H9 (cell line): Measurements from ENCODE around the gene EHMT2. TPM values are rescaled to one million over a fixed set of nuclear protein-coding genes. Genes with fewer than 3 reads are reported as not detected.

Experiments
- DNase-seq: peaks from one replicate; pipeline ENCODE4 v3.0.0-alpha.2; 2017
- H2AFZ ChIP-seq: one replicate; pipeline ENCODE4 v1.6.1; 2013; ENCODE audit warnings: mild to moderate bottlenecking, low read length, control low read depth, moderate library complexity
- H2AK5ac ChIP-seq: 2 replicates; pipeline ENCODE4 v1.6.1; 2013; ENCODE audit warnings: low read length, control low read depth, mixed read lengths; ENCODE audit not compliant: insufficient read length
- H2BK120ac ChIP-seq: one replicate; pipeline ENCODE4 v1.6.1; 2013; ENCODE audit warnings: low read depth, mild to moderate bottlenecking, low read length, control low read depth, inconsistent platforms; ENCODE audit not compliant: poor library complexity, severe bottlenecking
- H2BK12ac ChIP-seq: 2 replicates; pipeline ENCODE4 v1.6.1; 2013; ENCODE audit warnings: low read length, control low read depth, mixed read lengths, low read depth; ENCODE audit not compliant: insufficient read length
- H2BK15ac ChIP-seq: 2 replicates; pipeline ENCODE4 v1.6.1; 2013; ENCODE audit warnings: low read depth, low read length, control low read depth
- H2BK20ac ChIP-seq: one replicate; pipeline ENCODE4 v1.6.1; 2013; ENCODE audit warnings: low read depth, mild to moderate bottlenecking, low read length, control low read depth, inconsistent platforms; ENCODE audit not compliant: poor library complexity, severe bottlenecking
- H2BK5ac ChIP-seq: 2 replicates; pipeline ENCODE4 v1.6.1; 2013; ENCODE audit warnings: low read length, control low read depth, mixed read lengths; ENCODE audit not compliant: insufficient read length
- H3K14ac ChIP-seq: 2 replicates; pipeline ENCODE4 v1.6.1; 2013; ENCODE audit warnings: low read length, control low read depth; ENCODE audit not compliant: insufficient read depth
- H3K18ac ChIP-seq: 2 replicates; pipeline ENCODE4 v1.6.1; 2013; ENCODE audit warnings: low read depth, mild to moderate bottlenecking, mixed read lengths, low read length, control low read depth; ENCODE audit not compliant: insufficient read length
- H3K23ac ChIP-seq: 2 replicates; pipeline ENCODE4 v1.6.1; 2013; ENCODE audit warnings: low read length, control low read depth, mixed read lengths, low read depth; ENCODE audit not compliant: insufficient read length
- H3K23me2 ChIP-seq: 2 replicates; pipeline ENCODE4 v1.6.1; 2013; ENCODE audit warnings: low read depth, mild to moderate bottlenecking, mixed read lengths, low read length, control low read depth; ENCODE audit not compliant: insufficient read length, poor library complexity, severe bottlenecking
- H3K27ac ChIP-seq: 2 replicates; pipeline ENCODE4 v1.5.1; 2013; ENCODE audit warnings: low read length, control low read depth, mixed read lengths, low read depth; ENCODE audit not compliant: insufficient read length
- H3K27me3 ChIP-seq: 2 replicates; pipeline ENCODE4 v1.6.1; 2013; ENCODE audit warnings: low read length, control low read depth, inconsistent platforms; ENCODE audit not compliant: insufficient read depth
- H3K4ac ChIP-seq: 2 replicates; pipeline ENCODE4 v1.6.1; 2013; ENCODE audit warnings: low read depth, mild to moderate bottlenecking, control low read depth, inconsistent platforms, low read length, moderate library complexity
- H3K4me1 ChIP-seq: 2 replicates; pipeline ENCODE4 v1.6.1; 2013; ENCODE audit warnings: low read length, control low read depth, inconsistent platforms; ENCODE audit not compliant: insufficient read depth
- H3K4me2 ChIP-seq: 2 replicates; pipeline ENCODE4 v1.6.1; 2013; ENCODE audit warnings: low read length, control low read depth, mixed read lengths; ENCODE audit not compliant: insufficient read length, insufficient read depth
- H3K56ac ChIP-seq: 2 replicates; pipeline ENCODE4 v1.6.1; 2013; ENCODE audit warnings: low read depth, mild to moderate bottlenecking, mixed read lengths, low read length, control low read depth; ENCODE audit not compliant: insufficient read length
- H3K79me1 ChIP-seq: 2 replicates; pipeline ENCODE4 v1.6.1; 2013; ENCODE audit warnings: low read depth, mild to moderate bottlenecking, moderate library complexity, low read length, control low read depth, inconsistent platforms; ENCODE audit not compliant: insufficient read depth, poor library complexity, severe bottlenecking
- H3K79me2 ChIP-seq: 2 replicates; pipeline ENCODE4 v1.6.1; 2013; ENCODE audit warnings: low read length, control low read depth, inconsistent platforms; ENCODE audit not compliant: insufficient read depth
- H3K9ac ChIP-seq: 2 replicates; pipeline ENCODE4 v1.6.1; 2013; ENCODE audit warnings: low read length, control low read depth, mixed read lengths; ENCODE audit not compliant: insufficient read length; ENCODE audit errors: extremely low read depth
- H3K9me3 ChIP-seq: one replicate; pipeline ENCODE4 v1.6.1; 2013; ENCODE audit warnings: low read depth, low read length, inconsistent platforms; ENCODE audit not compliant: control insufficient read depth
- H3T11ph ChIP-seq: one replicate; pipeline ENCODE4 v1.6.1; 2013; ENCODE audit warnings: mild to moderate bottlenecking, low read length, control low read depth, inconsistent platforms
- H4K20me1 ChIP-seq: one replicate; pipeline ENCODE4 v1.6.1; 2013; ENCODE audit not compliant: control insufficient read depth, insufficient read length, insufficient read depth
- H4K5ac ChIP-seq: 2 replicates; pipeline ENCODE4 v1.6.1; 2013; ENCODE audit warnings: low read depth, mild to moderate bottlenecking, mixed read lengths, low read length, control low read depth; ENCODE audit not compliant: insufficient read length
- H4K8ac ChIP-seq: replicated peaks from 2 replicates; pipeline ENCODE4 v1.6.1; 2013; ENCODE audit warnings: low read length, control low read depth, mixed read lengths, low read depth; ENCODE audit not compliant: insufficient read length
- H4K91ac ChIP-seq: 2 replicates; pipeline ENCODE4 v1.6.1; 2013; ENCODE audit warnings: low read depth, mild to moderate bottlenecking, moderate library complexity, mixed read lengths, low read length, control low read depth; ENCODE audit not compliant: insufficient read length
- H3K27ac Mint-ChIP-seq, 3 experiments: 2 replicates in 2 of 3; 3 replicates in 1 of 3; pipeline ENCODE4 v1.8.0; 2020 to 2021; ENCODE audit warnings: mixed read lengths in 3 of 3, mild to moderate bottlenecking in 1 of 3, moderate library complexity in 1 of 3
- H3K27me3 Mint-ChIP-seq: 2 replicates; pipeline ENCODE4 v1.8.0; 2021; ENCODE audit warnings: low read depth, mild to moderate bottlenecking, moderate library complexity, mixed read lengths
- H3K36me3 Mint-ChIP-seq, 3 experiments: 2 replicates in 2 of 3; 3 replicates in 1 of 3; pipeline ENCODE4 v1.8.0; 2020 to 2021; ENCODE audit warnings: low read depth in 3 of 3, mixed read lengths in 3 of 3; ENCODE audit not compliant: insufficient read depth in 1 of 3
- H3K4me1 Mint-ChIP-seq, 2 experiments: 2 replicates each; pipeline ENCODE4 v1.8.0; 2020; ENCODE audit warnings: mixed read lengths in 2 of 2
- H3K4me3 Mint-ChIP-seq, 2 experiments: 2 replicates in 1 of 2; 3 replicates in 1 of 2; pipeline ENCODE4 v1.8.0; 2020 to 2021; ENCODE audit warnings: mild to moderate bottlenecking in 2 of 2, mixed read lengths in 2 of 2, moderate library complexity in 1 of 2
- H3K9me3 Mint-ChIP-seq, 2 experiments: 2 replicates in 1 of 2; 3 replicates in 1 of 2; pipeline ENCODE4 v1.8.0; 2020; ENCODE audit warnings: mild to moderate bottlenecking in 2 of 2, mixed read lengths in 2 of 2, moderate library complexity in 1 of 2
- CTCF ChIP-seq: fragments of 200-600 bp; sonication (generic); conservative IDR thresholded peaks from 3 replicates; pipeline ENCODE4 v1.8.0; 2021; ENCODE audit warnings: antibody characterized with exemption, mild to moderate bottlenecking
- WGBS: extraction: QIAGEN DNeasy Blood & Tissue Kit; methylation state at CpG from one replicate; pipeline ENCODE4 v1.1.7; 2013; ENCODE audit warnings: missing lambda C conversion rate, low lambda C conversion rate, mixed read lengths; ENCODE audit not compliant: insufficient read length; ENCODE audit errors: extremely low coverage; 5-methylcytosine and 5-hydroxymethylcytosine counted together
- total RNA-seq: library from RNA; stranded (reverse); gene quantifications from 2 replicates; pipeline ENCODE4 v1.2.1, GENCODE V29; 2021

EHMT2 gene
- total RNA-seq, 1 experiment from 2014 or later: 124 TPM

- no peak overlapping the region for H2AFZ ChIP-seq
- H3K4me1 ChIP-seq: no peaks in the 10 kb centered on the region
- no peak overlapping the region for H3K4ac ChIP-seq
- H3K27me3 Mint-ChIP-seq: no peaks in the 10 kb centered on the region
- H4K20me1 ChIP-seq: no peaks in the 10 kb centered on the region
- H3K9ac ChIP-seq: no peak overlapping the region
- peaks cover 62 to 91% (median 88%) of the 10 kb centered on the region in 3 experiments; a peak in 6 of 7 replicates for H3K36me3 Mint-ChIP-seq
- H2BK5ac ChIP-seq: no peak overlapping the region
- no peak overlapping the region for H3K56ac ChIP-seq
- no peak overlapping the region for H3K18ac ChIP-seq
- no peaks in the 10 kb centered on the region for H3K23me2 ChIP-seq
- no peak overlapping the region for H2BK20ac ChIP-seq
- H2BK15ac ChIP-seq: no peak overlapping the region
- TF ChIP-seq CTCF: no peak
- no peaks in the 10 kb centered on the region for H3K9me3 ChIP-seq
- no peak overlapping the region for H3T11ph ChIP-seq
- H4K8ac ChIP-seq: no peak overlapping the region
- WGBS: no CpG with 5 or more reads among the region's 12 CpGs
- H3K23ac ChIP-seq: no peak overlapping the region
- no peak overlapping the region for H2BK120ac ChIP-seq
- H3K4me2 ChIP-seq: no peak overlapping the region
- no peak overlapping the region for H2AK5ac ChIP-seq
- H4K5ac ChIP-seq: no peak overlapping the region
- no peaks in the 10 kb centered on the region for H3K79me2 ChIP-seq
- no peak overlapping the region for H4K91ac ChIP-seq
- no peaks in the 10 kb centered on the region for H3K79me1 ChIP-seq
- H2BK12ac ChIP-seq: no peak overlapping the region
- no peak for DNase-seq
- H3K9me3 Mint-ChIP-seq: no peaks in the 10 kb centered on the region
- H3K27ac ChIP-seq: no peak overlapping the region
- H3K14ac ChIP-seq: no peak overlapping the region
- H3K27ac Mint-ChIP-seq: no peak overlapping the region
- H3K27me3 ChIP-seq: no peaks in the 10 kb centered on the region
- no peak overlapping the region for H3K4me3 Mint-ChIP-seq
- peaks cover 3 to 10% of the 10 kb centered on the region in 2 experiments for H3K4me1 Mint-ChIP-seq
Measured at GRCh38 chr6:31883676-31884075, 13.8 kb downstream of the EHMT2 start.
